Astrocyte (in vitro differentiated cells and primary cell): ENCODE data around the gene FIZ1. TPM values are rescaled to one million over a fixed set of nuclear protein-coding genes. Genes with fewer than 3 reads are reported as not detected.
A peak's percentile ranks its signal among the peaks of the same experiment; 100 is the strongest.

ENCODE experiments used
- DNase-seq: peaks from one replicate; pipeline ENCODE4 v3.0.0-alpha.2; 2010; ENCODE audit warnings: low read depth
- FAIRE-seq: peaks from 2 replicates; lab custom pipeline; 2011; peaks lifted over from hg19 to GRCh38; lab: Jason Lieb, UNC
- H2AFZ ChIP-seq: 2 replicates; pipeline ENCODE4 v1.6.0; 2012; ENCODE audit warnings: low read depth, low read length, inconsistent platforms
- H3K27ac ChIP-seq: 2 replicates; pipeline ENCODE4 v1.5.1; 2011; ENCODE audit warnings: low read depth, low read length, inconsistent platforms
- H3K27me3 ChIP-seq: 2 replicates; pipeline ENCODE4 v1.6.0; 2011; ENCODE audit warnings: low read length, inconsistent platforms; ENCODE audit not compliant: insufficient read depth
- H3K36me3 ChIP-seq: 2 replicates; pipeline ENCODE4 v1.5.1; 2011; ENCODE audit warnings: low read length, inconsistent platforms; ENCODE audit not compliant: insufficient read depth
- H3K4me1 ChIP-seq: 2 replicates; pipeline ENCODE4 v1.5.1; 2011; ENCODE audit warnings: low read length, inconsistent platforms; ENCODE audit not compliant: insufficient read depth
- H3K4me2 ChIP-seq: 2 replicates; pipeline ENCODE4 v1.6.0; 2012; ENCODE audit warnings: low read length, inconsistent platforms
- H3K4me3 ChIP-seq: 2 replicates; pipeline ENCODE4 v1.5.1; 2011; ENCODE audit warnings: low read depth, mild to moderate bottlenecking, low read length, inconsistent platforms; ENCODE audit not compliant: insufficient read depth
- H3K79me2 ChIP-seq: 2 replicates; pipeline ENCODE4 v1.6.0; 2012; ENCODE audit warnings: mild to moderate bottlenecking, low read length, inconsistent platforms; ENCODE audit not compliant: insufficient read depth
- H3K9ac ChIP-seq: 2 replicates; pipeline ENCODE4 v1.6.0; 2012; ENCODE audit warnings: mild to moderate bottlenecking, low read length, inconsistent platforms
- H3K9me3 ChIP-seq: 2 replicates; pipeline ENCODE4 v1.5.1; 2012; ENCODE audit warnings: low read depth, mild to moderate bottlenecking, low read length, inconsistent platforms; ENCODE audit not compliant: insufficient read depth
- H4K20me1 ChIP-seq: 2 replicates; pipeline ENCODE4 v1.6.0; 2012; ENCODE audit warnings: low read length, inconsistent platforms; ENCODE audit not compliant: insufficient read depth
- H3K27ac Mint-ChIP-seq: one replicate; pipeline ENCODE4 v1.8.0; 2021; ENCODE audit warnings: mild to moderate bottlenecking, mixed read lengths; ENCODE audit not compliant: unreplicated experiment
- H3K27me3 Mint-ChIP-seq: one replicate; pipeline ENCODE4 v1.8.0; 2021; ENCODE audit warnings: low read depth, mixed read lengths; ENCODE audit not compliant: unreplicated experiment
- H3K36me3 Mint-ChIP-seq: one replicate; pipeline ENCODE4 v1.8.0; 2021; ENCODE audit warnings: low read depth, mixed read lengths; ENCODE audit not compliant: unreplicated experiment
- H3K4me1 Mint-ChIP-seq: one replicate; pipeline ENCODE4 v1.8.0; 2021; ENCODE audit warnings: low read depth, mixed read lengths; ENCODE audit not compliant: unreplicated experiment
- H3K4me3 Mint-ChIP-seq: one replicate; pipeline ENCODE4 v1.8.0; 2021; ENCODE audit warnings: mild to moderate bottlenecking, moderate library complexity, mixed read lengths; ENCODE audit not compliant: unreplicated experiment
- H3K9me3 Mint-ChIP-seq: one replicate; pipeline ENCODE4 v1.8.0; 2021; ENCODE audit warnings: mild to moderate bottlenecking, mixed read lengths; ENCODE audit not compliant: unreplicated experiment
- EZH2 ChIP-seq: IDR thresholded peaks from 2 replicates; pipeline ENCODE4 v1.6.1; 2012; ENCODE audit warnings: mild to moderate bottlenecking, low read length, inconsistent platforms; ENCODE audit not compliant: insufficient read depth
- total RNA-seq: library from RNA; stranded (reverse); gene quantifications from 2 replicates; pipeline ENCODE4 v1.2.1, GENCODE V29; 2021
- TF ChIP-seq, protein P1 (sequence below): IDR thresholded peaks from 2 replicates; pipeline ENCODE4 v1.5.1; 2011; ENCODE audit warnings: low read depth, mild to moderate bottlenecking, inconsistent platforms, low read length, moderate library complexity; ENCODE audit not compliant: insufficient read depth

FIZ1 gene
- total RNA-seq, 1 donor from 2014 or later = 14.5 TPM

DNA sequence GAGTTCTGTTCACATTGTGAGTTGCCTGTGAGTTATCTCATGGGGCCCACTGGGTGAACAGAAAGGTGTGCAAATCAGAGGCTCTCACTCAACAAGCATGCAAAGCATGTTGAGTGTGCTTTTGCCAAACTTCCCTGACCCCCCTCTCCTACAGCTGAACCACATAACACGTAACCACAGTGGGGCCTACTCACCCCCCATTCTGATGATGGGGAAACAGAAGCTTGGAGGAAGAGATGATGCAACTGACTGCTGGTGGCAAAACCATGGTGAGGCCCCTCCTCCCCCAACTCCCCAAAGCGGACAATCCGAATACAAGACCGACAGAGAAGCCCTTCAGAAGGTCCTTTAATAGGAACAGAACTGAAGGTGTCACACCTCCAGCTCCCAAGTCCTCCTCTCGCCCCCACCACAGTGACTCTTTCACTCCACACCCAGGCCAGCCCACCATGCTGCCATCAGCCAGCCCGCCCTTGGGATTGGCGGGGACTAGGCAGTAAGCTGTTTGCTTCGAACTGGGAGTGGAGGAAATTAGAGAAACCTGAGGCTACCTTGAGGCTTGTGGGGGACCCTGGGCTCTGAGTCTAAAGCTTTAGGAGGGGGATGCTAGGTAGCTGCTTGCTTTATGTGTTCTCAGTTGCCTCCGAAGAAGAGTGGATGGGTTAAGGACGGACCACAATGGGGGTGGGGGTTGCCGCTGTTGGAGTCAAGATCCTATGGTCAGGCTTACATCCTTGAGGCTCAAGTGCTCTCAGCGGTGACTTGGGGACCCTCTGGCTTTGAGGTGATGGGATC is 21.3 kb upstream of the FIZ1 start:
- H3K27ac Mint-ChIP-seq = peak overlapping the region; percentile 53
- Histone ChIP-seq H3K4me2 (no peak overlapping the region), H4K20me1 (peaks cover 17% of the 10 kb centered on the region), H3K9me3 (no peaks in the 10 kb centered on the region), H3K27me3 (no peaks in the 10 kb centered on the region), H3K27ac (no peak overlapping the region), H2AFZ (no peak overlapping the region), H3K9ac (no peak overlapping the region), H3K4me3 (no peak overlapping the region), H3K4me1 (no peaks in the 10 kb centered on the region), H3K36me3 (no peaks in the 10 kb centered on the region), H3K79me2 (peaks cover 12% of the 10 kb centered on the region)
- peaks cover 8% of the 10 kb centered on the region for H3K36me3 Mint-ChIP-seq
- DNase-seq (no peak), FAIRE-seq (peak; percentile 34)
- TF ChIP-seq, protein P1, sequence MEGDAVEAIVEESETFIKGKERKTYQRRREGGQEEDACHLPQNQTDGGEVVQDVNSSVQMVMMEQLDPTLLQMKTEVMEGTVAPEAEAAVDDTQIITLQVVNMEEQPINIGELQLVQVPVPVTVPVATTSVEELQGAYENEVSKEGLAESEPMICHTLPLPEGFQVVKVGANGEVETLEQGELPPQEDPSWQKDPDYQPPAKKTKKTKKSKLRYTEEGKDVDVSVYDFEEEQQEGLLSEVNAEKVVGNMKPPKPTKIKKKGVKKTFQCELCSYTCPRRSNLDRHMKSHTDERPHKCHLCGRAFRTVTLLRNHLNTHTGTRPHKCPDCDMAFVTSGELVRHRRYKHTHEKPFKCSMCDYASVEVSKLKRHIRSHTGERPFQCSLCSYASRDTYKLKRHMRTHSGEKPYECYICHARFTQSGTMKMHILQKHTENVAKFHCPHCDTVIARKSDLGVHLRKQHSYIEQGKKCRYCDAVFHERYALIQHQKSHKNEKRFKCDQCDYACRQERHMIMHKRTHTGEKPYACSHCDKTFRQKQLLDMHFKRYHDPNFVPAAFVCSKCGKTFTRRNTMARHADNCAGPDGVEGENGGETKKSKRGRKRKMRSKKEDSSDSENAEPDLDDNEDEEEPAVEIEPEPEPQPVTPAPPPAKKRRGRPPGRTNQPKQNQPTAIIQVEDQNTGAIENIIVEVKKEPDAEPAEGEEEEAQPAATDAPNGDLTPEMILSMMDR = no peak
- no peak for TF ChIP-seq EZH2
- H3K27me3 Mint-ChIP-seq = no peaks in the 10 kb centered on the region
- no peaks in the 10 kb centered on the region for H3K9me3 Mint-ChIP-seq
- no peak overlapping the region for H3K4me3 Mint-ChIP-seq
- H3K4me1 Mint-ChIP-seq = peaks cover 6% of the 10 kb centered on the region

DNA sequence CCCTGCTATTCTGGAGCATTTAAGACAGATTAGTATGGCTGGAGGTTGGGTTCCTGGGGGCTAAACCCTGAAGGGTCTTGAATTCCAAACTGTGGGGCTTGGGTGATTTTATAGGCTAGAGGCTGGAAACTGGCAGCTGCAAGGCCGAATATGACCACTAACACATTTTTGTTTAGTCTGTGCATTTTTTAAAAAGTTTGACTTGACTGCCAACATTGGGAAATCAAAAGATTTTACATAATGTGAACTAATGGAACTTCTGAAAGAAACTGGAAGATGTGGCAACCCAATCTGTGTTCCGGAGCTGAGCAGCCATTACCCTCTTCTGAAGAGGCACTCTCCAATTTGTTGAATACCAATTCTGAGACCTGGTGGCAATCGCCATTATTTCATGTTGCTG is 20.0 kb upstream of the FIZ1 start:
- H3K9ac ChIP-seq = no peak overlapping the region
- TF ChIP-seq EZH2 = no peak
- TF ChIP-seq, protein P1 = no peak
- H2AFZ ChIP-seq = no peak overlapping the region
- Mint-ChIP-seq H3K4me3 (no peak overlapping the region), H3K27ac (peak overlapping the region; percentile 1), H3K36me3 (peaks cover 8% of the 10 kb centered on the region), H3K9me3 (no peaks in the 10 kb centered on the region), H3K4me1 (peaks cover 6% of the 10 kb centered on the region), H3K27me3 (no peaks in the 10 kb centered on the region)
- no peak overlapping the region for H3K4me2 ChIP-seq
- no peaks in the 10 kb centered on the region for H3K4me1 ChIP-seq
- no peak for FAIRE-seq
- no peaks in the 10 kb centered on the region for H3K27me3 ChIP-seq
- no peak overlapping the region for H3K27ac ChIP-seq
- H3K79me2 ChIP-seq = peaks cover 12% of the 10 kb centered on the region
- H3K4me3 ChIP-seq = no peak overlapping the region
- H3K9me3 ChIP-seq = no peaks in the 10 kb centered on the region
- peaks cover 17% of the 10 kb centered on the region for H4K20me1 ChIP-seq
- no peak for DNase-seq
- H3K36me3 ChIP-seq = no peaks in the 10 kb centered on the region

DNA sequence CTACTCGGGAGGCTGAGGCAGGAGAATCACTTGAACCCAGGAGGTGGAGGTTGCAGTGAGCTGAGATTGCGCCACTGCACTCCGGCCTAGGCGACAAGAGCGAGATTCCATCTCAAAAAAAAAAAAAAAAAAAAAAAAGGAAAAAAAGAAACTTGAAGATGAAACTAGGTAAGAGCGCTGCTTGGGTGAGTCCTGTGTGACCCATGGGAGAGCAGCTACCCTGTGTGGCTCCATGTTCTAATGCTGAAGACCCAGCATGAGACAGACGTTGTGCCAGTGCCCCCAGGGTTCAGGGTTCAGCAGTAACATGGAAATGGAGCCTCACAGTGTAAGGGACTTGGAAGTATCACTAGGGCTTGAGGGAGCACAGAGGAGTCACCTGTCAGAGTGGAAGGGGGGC is 19.1 kb upstream of the FIZ1 start:
- Histone ChIP-seq H2AFZ (no peak overlapping the region), H3K27me3 (no peaks in the 10 kb centered on the region), H3K9ac (no peak overlapping the region), H3K9me3 (no peaks in the 10 kb centered on the region), H3K79me2 (peaks cover 7% of the 10 kb centered on the region), H3K4me2 (no peak overlapping the region), H4K20me1 (peaks cover 12% of the 10 kb centered on the region), H3K4me1 (no peaks in the 10 kb centered on the region), H3K4me3 (no peak overlapping the region), H3K36me3 (no peaks in the 10 kb centered on the region), H3K27ac (no peak overlapping the region)
- FAIRE-seq (no peak), DNase-seq (no peak)
- Mint-ChIP-seq H3K4me1 (peaks cover 6% of the 10 kb centered on the region), H3K27ac (no peak overlapping the region), H3K9me3 (no peaks in the 10 kb centered on the region), H3K36me3 (peaks cover 6% of the 10 kb centered on the region), H3K27me3 (no peaks in the 10 kb centered on the region), H3K4me3 (no peak overlapping the region)
- TF ChIP-seq EZH2 = no peak
- TF ChIP-seq, protein P1 = no peak
